ENCODE results near the gene SLC9A3. TPM values are rescaled to one million over a fixed set of nuclear protein-coding genes. Genes with fewer than 3 reads are reported as not detected.

The SLC9A3 gene
- total RNA-seq, 1 donor from 2014 or later, result 1.1 TPM

DNA sequence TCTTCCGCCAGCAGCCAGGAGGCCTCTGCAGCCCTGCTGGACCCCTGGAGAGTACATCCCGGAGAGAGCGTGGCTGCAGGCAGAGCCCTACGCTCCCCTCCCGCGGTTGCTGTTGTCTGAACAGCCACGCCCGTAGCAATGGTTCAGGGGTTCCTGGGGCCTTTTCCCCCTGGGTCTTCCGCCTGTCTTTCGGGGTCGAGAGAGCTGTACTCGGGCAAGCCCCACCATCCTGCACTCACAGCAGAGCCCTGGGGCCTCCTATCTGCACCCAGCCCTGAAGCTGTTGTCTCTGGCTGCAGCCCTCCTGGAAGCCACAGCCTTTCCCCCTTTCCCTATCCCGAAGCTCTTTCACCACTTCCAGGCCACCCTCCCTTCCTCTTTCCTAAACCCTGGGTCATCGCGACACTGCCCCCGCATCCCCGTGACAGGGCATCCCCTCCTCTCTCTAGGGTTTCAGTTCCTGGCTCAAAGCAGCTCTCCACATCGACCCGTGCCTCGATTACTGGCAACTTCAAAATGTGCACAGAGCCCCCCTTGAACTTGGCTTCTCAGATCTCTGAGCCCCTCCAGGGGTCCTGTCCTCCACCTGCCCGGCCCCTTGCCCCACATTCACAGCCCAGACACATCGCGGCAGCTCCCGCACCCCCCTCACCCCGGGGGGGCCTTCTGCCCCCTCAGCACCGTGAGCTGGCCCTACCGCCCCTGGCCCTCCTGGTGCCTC lies 44.0 kb upstream of the SLC9A3 start:
- H3K4me3 ChIP-seq, result no peak overlapping the region
- no peak for DNase-seq

DNA sequence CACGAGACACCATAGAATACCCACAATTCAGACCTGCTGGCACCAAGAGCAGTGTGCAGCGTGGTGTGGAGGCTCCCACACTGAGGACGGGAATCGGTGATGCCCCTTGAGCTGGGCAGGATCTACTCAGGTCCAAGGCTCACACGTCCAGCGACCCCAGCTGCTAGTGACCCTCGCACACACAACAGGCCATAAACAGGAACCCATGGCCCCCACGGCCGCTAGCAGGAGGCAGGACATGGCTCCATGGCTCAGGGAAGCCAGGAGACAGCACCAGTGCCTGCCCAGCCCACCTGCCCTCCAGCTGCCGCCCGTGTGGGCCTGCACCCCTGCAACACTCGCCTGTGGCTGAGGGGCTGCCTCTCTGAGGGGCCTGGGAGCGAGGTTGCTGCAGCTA lies 43.4 kb upstream of the SLC9A3 start:
- peaks cover 66% of the 10 kb centered on the region for H3K27me3 ChIP-seq (ENCODE audit: low read depth)
- no peak for DNase-seq

More for the DNA sequence above, 44.0 kb upstream of the SLC9A3 start:
- no peak overlapping the region for H3K27ac ChIP-seq
- intact Hi-C loops (cut with DNase I), result no loop called here
- H3K36me3 ChIP-seq, result no peaks in the 10 kb centered on the region
- H3K27me3 ChIP-seq (ENCODE audit: low read depth), result peaks cover 66% of the 10 kb centered on the region
- H3K4me1 ChIP-seq, result no peaks in the 10 kb centered on the region
- TF ChIP-seq, protein P1, sequence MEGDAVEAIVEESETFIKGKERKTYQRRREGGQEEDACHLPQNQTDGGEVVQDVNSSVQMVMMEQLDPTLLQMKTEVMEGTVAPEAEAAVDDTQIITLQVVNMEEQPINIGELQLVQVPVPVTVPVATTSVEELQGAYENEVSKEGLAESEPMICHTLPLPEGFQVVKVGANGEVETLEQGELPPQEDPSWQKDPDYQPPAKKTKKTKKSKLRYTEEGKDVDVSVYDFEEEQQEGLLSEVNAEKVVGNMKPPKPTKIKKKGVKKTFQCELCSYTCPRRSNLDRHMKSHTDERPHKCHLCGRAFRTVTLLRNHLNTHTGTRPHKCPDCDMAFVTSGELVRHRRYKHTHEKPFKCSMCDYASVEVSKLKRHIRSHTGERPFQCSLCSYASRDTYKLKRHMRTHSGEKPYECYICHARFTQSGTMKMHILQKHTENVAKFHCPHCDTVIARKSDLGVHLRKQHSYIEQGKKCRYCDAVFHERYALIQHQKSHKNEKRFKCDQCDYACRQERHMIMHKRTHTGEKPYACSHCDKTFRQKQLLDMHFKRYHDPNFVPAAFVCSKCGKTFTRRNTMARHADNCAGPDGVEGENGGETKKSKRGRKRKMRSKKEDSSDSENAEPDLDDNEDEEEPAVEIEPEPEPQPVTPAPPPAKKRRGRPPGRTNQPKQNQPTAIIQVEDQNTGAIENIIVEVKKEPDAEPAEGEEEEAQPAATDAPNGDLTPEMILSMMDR (IDR thresholded peaks at IDR 0.05), result no peak
- ATAC-seq, result no peak
- no peaks in the 10 kb centered on the region for H3K9me3 ChIP-seq

DNA sequence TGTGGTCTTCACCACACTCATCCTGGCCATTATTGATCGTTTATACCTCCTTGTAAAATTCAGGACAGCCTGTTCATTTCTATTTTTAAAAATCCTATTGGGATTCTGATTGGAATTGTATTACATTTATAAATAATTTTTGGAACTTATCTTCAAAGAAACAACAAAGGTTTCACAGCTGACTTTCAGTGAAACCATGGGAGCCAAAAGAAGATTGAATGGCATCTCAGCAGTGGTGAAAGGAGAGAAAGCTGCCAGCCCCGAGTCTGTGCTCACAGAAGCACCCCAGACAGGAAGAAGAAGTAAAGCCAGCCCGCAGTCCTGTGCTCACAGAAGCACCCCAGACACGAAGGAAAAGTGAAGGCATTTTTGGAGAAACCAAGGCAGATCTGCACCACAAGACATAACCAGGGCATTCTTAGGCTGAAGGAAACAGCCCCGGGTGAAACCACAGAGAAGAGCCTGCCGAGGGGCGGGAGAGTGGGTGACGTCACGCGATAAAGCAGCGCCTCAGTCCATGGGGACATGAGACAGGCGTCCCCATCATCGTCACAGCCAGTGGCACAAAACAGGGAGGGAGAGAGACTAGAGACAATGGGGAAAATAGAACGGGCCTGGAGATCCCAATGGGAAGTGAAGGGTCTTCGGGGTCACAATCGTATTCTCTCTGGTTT lies 42.5 kb upstream of the SLC9A3 start:
- Histone ChIP-seq H3K36me3 (no peaks in the 10 kb centered on the region), H3K4me1 (no peaks in the 10 kb centered on the region), H3K4me3 (no peak overlapping the region), H3K27ac (no peak overlapping the region), H3K9me3 (no peaks in the 10 kb centered on the region), H3K27me3 (ENCODE audit: low read depth) (peaks cover 59% of the 10 kb centered on the region)
- DNase-seq, result no peak
- no peak for ATAC-seq
- intact Hi-C loops (cut with DNase I), result no loop called here
- TF ChIP-seq, protein P1 (IDR thresholded peaks at IDR 0.05), result no peak

More for the DNA sequence above, 43.4 kb upstream of the SLC9A3 start:
- TF ChIP-seq, protein P1 (IDR thresholded peaks at IDR 0.05), result no peak
- no peaks in the 10 kb centered on the region for H3K36me3 ChIP-seq
- H3K9me3 ChIP-seq, result no peaks in the 10 kb centered on the region
- no peak overlapping the region for H3K4me3 ChIP-seq
- ATAC-seq, result no peak
- intact Hi-C loops (cut with DNase I), result no loop called here
- no peaks in the 10 kb centered on the region for H3K4me1 ChIP-seq
- H3K27ac ChIP-seq, result no peak overlapping the region

DNA sequence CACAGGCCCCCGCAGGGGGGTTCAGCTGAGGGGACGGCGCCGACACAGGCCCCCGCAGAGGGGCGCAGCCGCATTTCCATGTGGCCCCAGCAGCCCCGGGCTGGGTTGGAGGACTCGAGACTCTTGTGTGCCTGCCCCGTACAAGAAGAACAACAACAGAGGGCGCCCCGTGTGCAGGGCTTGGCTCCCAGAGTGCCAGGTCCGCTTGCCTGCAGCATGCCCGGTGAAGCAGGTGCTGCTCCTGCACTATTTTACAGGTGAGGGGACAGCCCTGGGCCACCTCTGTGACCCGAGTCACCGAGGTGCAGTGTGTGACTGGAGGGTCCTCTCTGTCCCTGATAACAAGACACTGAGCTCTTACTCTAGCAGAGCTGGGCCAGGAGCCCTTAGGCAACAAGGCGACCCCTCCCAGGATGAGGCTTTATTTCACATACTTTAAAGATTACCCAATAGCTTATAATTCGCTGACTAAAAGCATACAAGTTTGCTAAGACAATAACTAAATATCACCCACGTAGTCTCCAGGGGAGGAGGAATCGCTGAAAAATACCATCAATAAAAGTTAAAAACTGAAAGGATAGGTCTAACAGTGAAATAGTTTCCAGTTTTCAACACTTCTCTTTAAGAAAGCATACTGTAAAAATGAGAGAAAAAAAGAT lies 41.7 kb upstream of the SLC9A3 start:
- H3K27me3 ChIP-seq (ENCODE audit: low read depth), result peaks cover 60% of the 10 kb centered on the region
- ATAC-seq (peak in 1 of 2 donors; percentile 23), DNase-seq (no peak)
- no peaks in the 10 kb centered on the region for H3K4me1 ChIP-seq
- H3K4me3 ChIP-seq, result no peak overlapping the region
- intact Hi-C loops (cut with DNase I), result no loop called here
- no peak overlapping the region for H3K27ac ChIP-seq
- H3K36me3 ChIP-seq, result no peaks in the 10 kb centered on the region
- no peaks in the 10 kb centered on the region for H3K9me3 ChIP-seq
- TF ChIP-seq, protein P1 (IDR thresholded peaks at IDR 0.05), result no peak

DNA sequence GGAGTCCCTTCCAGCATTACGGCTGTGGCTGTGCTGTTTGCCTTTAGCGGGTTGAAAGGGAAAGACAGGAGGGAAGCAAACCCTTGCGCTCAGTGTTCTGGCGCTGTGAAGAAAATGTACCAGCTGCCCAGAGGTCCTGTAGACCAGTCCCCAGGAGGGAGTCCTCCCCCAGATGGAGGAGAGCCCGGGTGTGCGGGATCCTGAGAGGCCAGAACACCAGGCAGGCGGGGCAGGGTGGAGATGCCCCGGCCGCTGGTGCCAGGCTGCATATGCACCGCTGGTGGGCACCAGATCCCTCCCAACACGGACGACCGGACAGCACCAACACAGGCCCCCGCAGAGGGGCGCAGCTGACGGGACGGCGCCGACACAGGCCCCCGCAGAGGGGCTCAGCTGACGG lies 37.2 kb upstream of the SLC9A3 start:
- ATAC-seq, result no peak
- Histone ChIP-seq H3K4me1 (no peaks in the 10 kb centered on the region), H3K27ac (no peak overlapping the region), H3K4me3 (no peak overlapping the region), H3K36me3 (no peaks in the 10 kb centered on the region), H3K9me3 (no peaks in the 10 kb centered on the region), H3K27me3 (ENCODE audit: low read depth) (peaks cover 31% of the 10 kb centered on the region)
- TF ChIP-seq, protein P1 (IDR thresholded peaks at IDR 0.05), result no peak
- DNase-seq, result no peak
- intact Hi-C loops (cut with DNase I), result no loop called here

Data from lower lobe of right lung (tissue), 2 donors.